Kidney (tissue), 14 donors: ENCODE results near the gene NDUFS6. TPM values are rescaled to one million over a fixed set of nuclear protein-coding genes. Genes with fewer than 3 reads are reported as not detected.
"Not testable (repeated sequence)": the region's sequence is repeated elsewhere in the genome, so short reads cannot be mapped to it uniquely, and the experiment has no call there.

Source experiments
- DNase-seq, 5 donors: peaks; one replicate each; pipeline ENCODE4 v3.0.0-alpha.2; 2013 to 2020
- FAIRE-seq: peaks from 2 replicates; lab custom pipeline; 2012; peaks lifted over from hg19 to GRCh38; lab: Jason Lieb, UNC
- H3K27ac ChIP-seq, 2 donors: one replicate each; pipeline ENCODE4 v1.7.0; 2013; ENCODE audit warnings: low read depth in 2 of 2, low read length in 2 of 2, inconsistent platforms in 1 of 2
- H3K27me3 ChIP-seq: one replicate; pipeline ENCODE4 v1.7.1; 2013; ENCODE audit warnings: low read length, inconsistent platforms; ENCODE audit not compliant: control insufficient read depth, insufficient read depth
- H3K36me3 ChIP-seq, 3 donors: one replicate each; pipeline versions ENCODE4 v1.7.0 to v1.7.1; 2013; ENCODE audit warnings: low read length in 3 of 3, control low read depth in 1 of 3, inconsistent platforms in 1 of 3; ENCODE audit not compliant: insufficient read depth in 3 of 3, control insufficient read depth in 2 of 3
- H3K4me1 ChIP-seq, 3 donors: one replicate each; pipeline versions ENCODE4 v1.7.0 to v1.7.1; 2013; ENCODE audit warnings: low read length in 3 of 3, inconsistent platforms in 1 of 3, low read depth in 1 of 3; ENCODE audit not compliant: control insufficient read depth in 2 of 3, insufficient read depth in 2 of 3
- H3K4me3 ChIP-seq, 3 donors: one replicate each; pipeline versions ENCODE4 v1.7.0 to v1.8.1; 2013; ENCODE audit warnings: low read length in 3 of 3, control low read depth in 1 of 3, inconsistent platforms in 1 of 3
- H3K9ac ChIP-seq, 3 donors: one replicate each; pipeline versions ENCODE4 v1.7.0 to v1.7.1; 2013; ENCODE audit warnings: low read length in 3 of 3, control low read depth in 1 of 3, inconsistent platforms in 1 of 3
- H3K9me3 ChIP-seq, 3 donors: one replicate each; pipeline versions ENCODE4 v1.7.0 to v1.7.1; 2013; ENCODE audit warnings: low read length in 3 of 3, control low read depth in 1 of 3, inconsistent platforms in 1 of 3; ENCODE audit not compliant: control insufficient read depth in 2 of 3, insufficient read depth in 1 of 3
- intact Hi-C: fragments of 100-400 bp; cut with DNase I; formaldehyde crosslinking; loops from one replicate; pipeline ENCODE4 v1.11.1; 2022
- polyA plus RNA-seq: library from polyadenylated mRNA; stranded (reverse); fragments of 350-450 nt; fragmentation: Illumina TruSeq; extraction: RNeasy Lipid Tissue Mini Kit (QIAGEN cat#74804); gene quantifications from one replicate; pipeline ENCODE4 v1.2.3, GENCODE V29; 2014; ENCODE audit warnings: low read depth, low replicate concordance; ENCODE audit not compliant: insufficient read depth
- total RNA-seq: library from RNA; stranded (reverse); fragmentation: NEBNext Ultra II Directional; extraction: Animal tissue kit (Norgen Biotek cat#: 25700); gene quantifications from one replicate; pipeline ENCODE4 v1.2.1, GENCODE V29; 2021
- TF ChIP-seq, protein P1 (sequence below): IDR thresholded peaks from 3 replicates; pipeline ENCODE4 v1.5.1; 2012; ENCODE audit warnings: mild to moderate bottlenecking, moderate library complexity, borderline replicate concordance; ENCODE audit not compliant: insufficient read depth; ENCODE audit errors: extremely low read depth
- donor health status: control.
- donor health status: control.
- donor health status: control.
- donor health status: control.
- donor health status: control.
- donor health status: DM: yes; HTN: yes; CAD: no.
- donor health status: Normal renal cell carcinoma (clear cell type).

NDUFS6 gene
- total and polyA plus RNA-seq, 2 donors from 2014 or later, result 31.1 to 164 TPM

- H3K4me3 ChIP-seq, result no peak overlapping the region
- no peak overlapping the region for H3K9ac ChIP-seq
- no peak for FAIRE-seq
- no peaks in the 10 kb centered on the region for H3K27me3 ChIP-seq
- DNase-seq, result no peak
- intact Hi-C loops, result no loop called here
- H3K27ac ChIP-seq, result no peak overlapping the region
- H3K9me3 ChIP-seq, result peaks cover 0 to 1% (median 0%) of the 10 kb centered on the region in 3 donors
- TF ChIP-seq, protein P1, sequence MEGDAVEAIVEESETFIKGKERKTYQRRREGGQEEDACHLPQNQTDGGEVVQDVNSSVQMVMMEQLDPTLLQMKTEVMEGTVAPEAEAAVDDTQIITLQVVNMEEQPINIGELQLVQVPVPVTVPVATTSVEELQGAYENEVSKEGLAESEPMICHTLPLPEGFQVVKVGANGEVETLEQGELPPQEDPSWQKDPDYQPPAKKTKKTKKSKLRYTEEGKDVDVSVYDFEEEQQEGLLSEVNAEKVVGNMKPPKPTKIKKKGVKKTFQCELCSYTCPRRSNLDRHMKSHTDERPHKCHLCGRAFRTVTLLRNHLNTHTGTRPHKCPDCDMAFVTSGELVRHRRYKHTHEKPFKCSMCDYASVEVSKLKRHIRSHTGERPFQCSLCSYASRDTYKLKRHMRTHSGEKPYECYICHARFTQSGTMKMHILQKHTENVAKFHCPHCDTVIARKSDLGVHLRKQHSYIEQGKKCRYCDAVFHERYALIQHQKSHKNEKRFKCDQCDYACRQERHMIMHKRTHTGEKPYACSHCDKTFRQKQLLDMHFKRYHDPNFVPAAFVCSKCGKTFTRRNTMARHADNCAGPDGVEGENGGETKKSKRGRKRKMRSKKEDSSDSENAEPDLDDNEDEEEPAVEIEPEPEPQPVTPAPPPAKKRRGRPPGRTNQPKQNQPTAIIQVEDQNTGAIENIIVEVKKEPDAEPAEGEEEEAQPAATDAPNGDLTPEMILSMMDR, result no peak
- H3K4me1 ChIP-seq, result peaks cover 0 to 8% (median 6%) of the 10 kb centered on the region in 3 donors
- peaks cover 0 to 19% (median 6%) of the 10 kb centered on the region in 3 donors for H3K36me3 ChIP-seq
These were observed 3.4 kb upstream of the NDUFS6 start for GRCh38 chr5:1797855-1798254.

DNA sequence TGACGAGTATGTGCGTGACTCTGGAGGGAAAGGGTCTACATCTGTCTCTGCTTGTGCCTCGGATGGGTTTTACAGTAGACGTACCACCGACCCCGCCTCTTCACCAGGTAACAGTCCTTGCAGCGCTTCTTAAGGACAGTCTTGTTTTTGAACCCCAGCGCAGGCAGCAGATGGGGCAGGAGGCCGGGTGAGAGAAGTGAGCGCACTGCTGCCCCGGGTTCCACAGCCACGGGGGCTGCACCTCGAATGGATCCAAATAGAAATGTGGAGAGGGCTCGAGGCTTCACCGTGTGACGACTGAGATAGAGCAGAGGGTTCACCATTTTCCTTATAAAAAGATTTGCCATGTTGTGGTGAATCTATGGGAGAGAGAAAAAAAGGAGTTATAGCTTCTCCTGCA, 2.6 kb upstream of the NDUFS6 start:
- FAIRE-seq, H3K27me3 ChIP-seq, DNase-seq, H3K27ac ChIP-seq, intact Hi-C loops, H3K9me3 ChIP-seq: not testable (repeated sequence)
- H3K4me3 ChIP-seq, result peak overlapping the region; percentile 58 to 93 (median 68)
- peaks cover 0 to 11% (median 6%) of the 10 kb centered on the region in 3 donors for H3K4me1 ChIP-seq
- H3K9ac ChIP-seq, result peak overlapping the region in 2 of 3 donors; percentile 63 to 71
- peaks cover 5 to 26% (median 13%) of the 10 kb centered on the region in 3 donors for H3K36me3 ChIP-seq

- Histone ChIP-seq H3K27ac (peak overlapping the region in 1 of 2 donors; percentile 82), H3K4me1 (peaks cover 0 to 11% (median 6%) of the 10 kb centered on the region in 3 donors), H3K4me3 (peak overlapping the region; percentile 58 to 93 (median 68)), H3K9me3 (no peaks in the 10 kb centered on the region), H3K27me3 (no peaks in the 10 kb centered on the region), H3K36me3 (peaks cover 9 to 28% (median 16%) of the 10 kb centered on the region in 3 donors), H3K9ac (peak overlapping the region; percentile 29 to 71 (median 63))
- TF ChIP-seq, protein P1, result no peak
- intact Hi-C loops, result no loop called here
- DNase-seq, result peak in 2 of 5 donors; percentile 39 to 47
- no peak for FAIRE-seq
These were observed 2.1 kb upstream of the NDUFS6 start for GRCh38 chr5:1799110-1799601.

GRCh38 chr5:1799602-1800471, 1.4 kb upstream of the NDUFS6 start, which contains the start of gene MRPL36:
Gene MRPL36 (minus strand): TSS chr5:1799837. CDS start chr5:1798935, 902 bp downstream.
- intact Hi-C loops, result no loop called here
- TF ChIP-seq, protein P1, result peak; percentile 4
- Histone ChIP-seq H3K36me3 (peaks cover 15 to 30% (median 16%) of the 10 kb centered on the region in 3 donors), H3K9ac (peak within 1 kb of the TSS; percentile 66 to 84 (median 72)), H3K9me3 (no peaks in the 10 kb centered on the region), H3K27me3 (no peaks in the 10 kb centered on the region), H3K4me3 (peak within 1 kb of the TSS; percentile 68 to 93 (median 79)), H3K4me1 (peaks cover 0 to 11% (median 6%) of the 10 kb centered on the region in 3 donors), H3K27ac (peak within 1 kb of the TSS; percentile 76 to 82)
- DNase-seq, result peak; percentile 95 to 98 (median 97)
- no peak for FAIRE-seq
